HepG2 (cell line): ENCODE measurements around the gene NOP58. TPM values are rescaled to one million over a fixed set of nuclear protein-coding genes. Genes with fewer than 3 reads are reported as not detected.

Experiments
- GATAD1 ChIP-seq: IDR thresholded peaks from 2 replicates; pipeline ENCODE4 v1.6.1; 2016; ENCODE audit warnings: missing genetic modification reagents, missing compliant biosample characterization
- MED13 ChIP-seq: sonication (generic); formaldehyde crosslinking; IDR thresholded peaks from 2 replicates; pipeline ENCODE4 v1.5.0; 2020; ENCODE audit warnings: missing genetic modification reagents
- POLR2G ChIP-seq: fragments of 200-400 bp; formaldehyde crosslinking; IDR thresholded peaks from 2 replicates; pipeline ENCODE4 v1.6.1; 2018; ENCODE audit warnings: mild to moderate bottlenecking, low read depth, low read length, moderate library complexity
- TCF12 ChIP-seq, 2 experiments: fragments of 450-650 bp in 1 of 2; sonication (generic) in 1 of 2; formaldehyde crosslinking in 1 of 2; IDR thresholded peaks; 2 replicates each; pipeline versions ENCODE4 v1.6.1 to v1.8.0; 2017 to 2022; ENCODE audit warnings: antibody characterized with exemption in 1 of 2, mild to moderate bottlenecking in 1 of 2, missing genetic modification reagents in 1 of 2, moderate library complexity in 1 of 2
- ZBTB21 ChIP-seq: sonication (generic); formaldehyde crosslinking; IDR thresholded peaks from 2 replicates; pipeline ENCODE4 v1.4.0; 2020; ENCODE audit warnings: missing genetic modification reagents
- ZNF510 ChIP-seq: sonication (generic); formaldehyde crosslinking; IDR thresholded peaks from 2 replicates; pipeline ENCODE4 v1.4.0; 2020; ENCODE audit warnings: low read depth, mild to moderate bottlenecking, missing genetic modification reagents
- polyA plus RNA-seq, 8 experiments: library from polyadenylated mRNA; depleted of rRNA in 3 of 8; stranded (reverse) in 7 of 8; unstranded in 1 of 8; fragments of >200 nt; fragmentation: Illumina TruSeq in 4 of 8; extraction: Trizol in 4 of 8; gene quantifications; 2 replicates each; pipeline versions ENCODE4 v1.2.1 to v1.2.3, GENCODE V29; 2011 to 2016; ENCODE audit warnings: low read depth in 4 of 8, missing spikeins in 1 of 8, mixed read lengths in 1 of 8; ENCODE audit not compliant: insufficient read depth in 1 of 8
- total RNA-seq, 5 experiments: library from RNA; depleted of rRNA; stranded (reverse); fragments of >200 nt; fragmentation: Illumina TruSeq; extraction: Trizol; gene quantifications; 2 replicates each; pipeline ENCODE4 v1.2.3, GENCODE V29; 2016; ENCODE audit warnings: low read depth in 1 of 5
- TF ChIP-seq, protein P1 (sequence below), 2 experiments: sonication (generic) in 1 of 2; formaldehyde crosslinking in 1 of 2; IDR thresholded peaks; 2 replicates each; pipeline versions ENCODE4 v1.4.0 to v1.6.1; 2016 to 2020; ENCODE audit warnings: borderline replicate concordance in 1 of 2, low read depth in 1 of 2, mild to moderate bottlenecking in 1 of 2, missing genetic modification reagents in 1 of 2
- TF ChIP-seq, protein P2 (sequence below): sonication (generic); formaldehyde crosslinking; IDR thresholded peaks from 2 replicates; pipeline ENCODE4 v1.4.0; 2020; ENCODE audit warnings: missing genetic modification reagents
- TF ChIP-seq, protein P3 (sequence below): sonication (generic); formaldehyde crosslinking; IDR thresholded peaks from 2 replicates; pipeline ENCODE4 v1.4.0; 2020; ENCODE audit warnings: low read depth, missing genetic modification reagents

The NOP58 gene
- total and polyA plus RNA-seq, 2 of the 13 experiments (the other 11 are each of a cell fraction or from before 2014, with no cell fraction given), result 74.9 to 203 TPM

DNA sequence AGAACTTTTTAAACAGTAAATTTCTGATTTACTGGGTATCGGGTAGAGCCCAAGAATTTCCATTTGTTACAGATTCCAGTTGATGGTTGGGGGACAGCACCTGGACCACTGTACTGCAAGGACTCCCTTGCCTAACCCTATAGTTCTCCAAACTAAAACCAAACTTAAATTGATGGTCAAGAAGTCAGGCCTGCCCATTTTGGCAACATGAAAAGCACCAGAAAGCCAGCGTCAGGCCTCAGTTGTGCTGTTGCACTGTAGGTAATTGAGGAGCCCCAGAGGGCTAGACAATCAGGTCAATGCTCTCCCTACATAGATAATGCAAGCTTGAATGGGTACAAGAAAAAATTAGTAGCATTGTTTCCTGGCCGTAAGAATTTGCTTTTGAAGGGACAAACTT lies 40.5 kb downstream of the NOP58 start (continued):
- TF ChIP-seq, protein P1, sequence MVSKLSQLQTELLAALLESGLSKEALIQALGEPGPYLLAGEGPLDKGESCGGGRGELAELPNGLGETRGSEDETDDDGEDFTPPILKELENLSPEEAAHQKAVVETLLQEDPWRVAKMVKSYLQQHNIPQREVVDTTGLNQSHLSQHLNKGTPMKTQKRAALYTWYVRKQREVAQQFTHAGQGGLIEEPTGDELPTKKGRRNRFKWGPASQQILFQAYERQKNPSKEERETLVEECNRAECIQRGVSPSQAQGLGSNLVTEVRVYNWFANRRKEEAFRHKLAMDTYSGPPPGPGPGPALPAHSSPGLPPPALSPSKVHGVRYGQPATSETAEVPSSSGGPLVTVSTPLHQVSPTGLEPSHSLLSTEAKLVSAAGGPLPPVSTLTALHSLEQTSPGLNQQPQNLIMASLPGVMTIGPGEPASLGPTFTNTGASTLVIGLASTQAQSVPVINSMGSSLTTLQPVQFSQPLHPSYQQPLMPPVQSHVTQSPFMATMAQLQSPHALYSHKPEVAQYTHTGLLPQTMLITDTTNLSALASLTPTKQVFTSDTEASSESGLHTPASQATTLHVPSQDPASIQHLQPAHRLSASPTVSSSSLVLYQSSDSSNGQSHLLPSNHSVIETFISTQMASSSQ (IDR thresholded peaks at IDR 0.05; ENCODE audit: low read depth), result no peak
- TF ChIP-seq, protein P1 (CRISPR knock-in tag; IDR thresholded peaks at IDR 0.05; ENCODE audit: borderline replicate concordance), result no peak
- TF ChIP-seq ZNF510 (no peak), GATAD1 (no peak), POLR2G (peak; percentile 50; the same call in 1 of the 2 replicates), MED13 (CRISPR knock-in tag) (no peak), TCF12 (IDR thresholded peaks at IDR 0.05) (no peak), TCF12 (CRISPR knock-in tag; IDR thresholded peaks at IDR 0.05) (no peak), ZBTB21 (no peak)
- TF ChIP-seq, protein P2, sequence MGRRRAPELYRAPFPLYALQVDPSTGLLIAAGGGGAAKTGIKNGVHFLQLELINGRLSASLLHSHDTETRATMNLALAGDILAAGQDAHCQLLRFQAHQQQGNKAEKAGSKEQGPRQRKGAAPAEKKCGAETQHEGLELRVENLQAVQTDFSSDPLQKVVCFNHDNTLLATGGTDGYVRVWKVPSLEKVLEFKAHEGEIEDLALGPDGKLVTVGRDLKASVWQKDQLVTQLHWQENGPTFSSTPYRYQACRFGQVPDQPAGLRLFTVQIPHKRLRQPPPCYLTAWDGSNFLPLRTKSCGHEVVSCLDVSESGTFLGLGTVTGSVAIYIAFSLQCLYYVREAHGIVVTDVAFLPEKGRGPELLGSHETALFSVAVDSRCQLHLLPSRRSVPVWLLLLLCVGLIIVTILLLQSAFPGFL (CRISPR knock-in tag), result no peak
- TF ChIP-seq, protein P3, sequence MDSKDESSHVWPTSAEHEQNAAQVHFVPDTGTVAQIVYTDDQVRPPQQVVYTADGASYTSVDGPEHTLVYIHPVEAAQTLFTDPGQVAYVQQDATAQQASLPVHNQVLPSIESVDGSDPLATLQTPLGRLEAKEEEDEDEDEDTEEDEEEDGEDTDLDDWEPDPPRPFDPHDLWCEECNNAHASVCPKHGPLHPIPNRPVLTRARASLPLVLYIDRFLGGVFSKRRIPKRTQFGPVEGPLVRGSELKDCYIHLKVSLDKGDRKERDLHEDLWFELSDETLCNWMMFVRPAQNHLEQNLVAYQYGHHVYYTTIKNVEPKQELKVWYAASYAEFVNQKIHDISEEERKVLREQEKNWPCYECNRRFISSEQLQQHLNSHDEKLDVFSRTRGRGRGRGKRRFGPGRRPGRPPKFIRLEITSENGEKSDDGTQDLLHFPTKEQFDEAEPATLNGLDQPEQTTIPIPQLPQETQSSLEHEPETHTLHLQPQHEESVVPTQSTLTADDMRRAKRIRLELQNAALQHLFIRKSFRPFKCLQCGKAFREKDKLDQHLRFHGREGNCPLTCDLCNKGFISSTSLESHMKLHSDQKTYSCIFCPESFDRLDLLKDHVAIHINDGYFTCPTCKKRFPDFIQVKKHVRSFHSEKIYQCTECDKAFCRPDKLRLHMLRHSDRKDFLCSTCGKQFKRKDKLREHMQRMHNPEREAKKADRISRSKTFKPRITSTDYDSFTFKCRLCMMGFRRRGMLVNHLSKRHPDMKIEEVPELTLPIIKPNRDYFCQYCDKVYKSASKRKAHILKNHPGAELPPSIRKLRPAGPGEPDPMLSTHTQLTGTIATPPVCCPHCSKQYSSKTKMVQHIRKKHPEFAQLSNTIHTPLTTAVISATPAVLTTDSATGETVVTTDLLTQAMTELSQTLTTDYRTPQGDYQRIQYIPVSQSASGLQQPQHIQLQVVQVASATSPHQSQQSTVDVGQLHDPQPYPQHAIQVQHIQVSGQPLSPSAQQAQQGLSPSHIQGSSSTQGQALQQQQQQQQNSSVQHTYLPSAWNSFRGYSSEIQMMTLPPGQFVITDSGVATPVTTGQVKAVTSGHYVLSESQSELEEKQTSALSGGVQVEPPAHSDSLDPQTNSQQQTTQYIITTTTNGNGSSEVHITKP, result no peak
- TF ChIP-seq, all 625 proteins: peak for 3
